Effector memory CD4-positive, alpha-beta T cell (primary cell): ENCODE results near the gene SORCS2.

ENCODE experiments used
- DNase-seq, 3 donors: peaks; one replicate each; pipeline ENCODE4 v3.0.0-alpha.2; 2020
- H3K27ac ChIP-seq: 2 replicates; pipeline ENCODE4 v1.7.0; 2013; ENCODE audit warnings: mild to moderate bottlenecking, low read length, moderate library complexity; ENCODE audit not compliant: insufficient read depth, poor library complexity, severe bottlenecking
- H3K27me3 ChIP-seq: replicated peaks from 2 replicates; pipeline ENCODE4 v1.7.0; 2013; ENCODE audit warnings: mild to moderate bottlenecking, low read length; ENCODE audit not compliant: insufficient read depth, control insufficient read depth, poor library complexity, severe bottlenecking
- H3K36me3 ChIP-seq: 2 replicates; pipeline ENCODE4 v1.7.0; 2013; ENCODE audit warnings: mild to moderate bottlenecking, low read length, moderate library complexity; ENCODE audit not compliant: control insufficient read depth, insufficient read depth
- H3K4me1 ChIP-seq: 2 replicates; pipeline ENCODE4 v1.7.0; 2013; ENCODE audit warnings: low read length, mild to moderate bottlenecking; ENCODE audit not compliant: control insufficient read depth, insufficient read depth, poor library complexity, severe bottlenecking
- H3K4me3 ChIP-seq: 2 replicates; pipeline ENCODE4 v1.7.0; 2013; ENCODE audit warnings: low read length, low read depth, mild to moderate bottlenecking; ENCODE audit not compliant: insufficient read depth, poor library complexity, severe bottlenecking
- H3K9me3 ChIP-seq: 2 replicates; pipeline ENCODE4 v1.7.0; 2013; ENCODE audit warnings: mild to moderate bottlenecking, low read length, moderate library complexity; ENCODE audit not compliant: control insufficient read depth

SORCS2 gene

GRCh38 chr4:7515390-7515902 lies 323.1 kb downstream of the SORCS2 start:
- no peak overlapping the region for H3K27ac ChIP-seq
- no peaks in the 10 kb centered on the region for H3K4me1 ChIP-seq
- H3K27me3 ChIP-seq: no peaks in the 10 kb centered on the region
- DNase-seq: no peak
- H3K4me3 ChIP-seq: no peak overlapping the region
- H3K36me3 ChIP-seq: no peaks in the 10 kb centered on the region
- H3K9me3 ChIP-seq: no peaks in the 10 kb centered on the region

DNA sequence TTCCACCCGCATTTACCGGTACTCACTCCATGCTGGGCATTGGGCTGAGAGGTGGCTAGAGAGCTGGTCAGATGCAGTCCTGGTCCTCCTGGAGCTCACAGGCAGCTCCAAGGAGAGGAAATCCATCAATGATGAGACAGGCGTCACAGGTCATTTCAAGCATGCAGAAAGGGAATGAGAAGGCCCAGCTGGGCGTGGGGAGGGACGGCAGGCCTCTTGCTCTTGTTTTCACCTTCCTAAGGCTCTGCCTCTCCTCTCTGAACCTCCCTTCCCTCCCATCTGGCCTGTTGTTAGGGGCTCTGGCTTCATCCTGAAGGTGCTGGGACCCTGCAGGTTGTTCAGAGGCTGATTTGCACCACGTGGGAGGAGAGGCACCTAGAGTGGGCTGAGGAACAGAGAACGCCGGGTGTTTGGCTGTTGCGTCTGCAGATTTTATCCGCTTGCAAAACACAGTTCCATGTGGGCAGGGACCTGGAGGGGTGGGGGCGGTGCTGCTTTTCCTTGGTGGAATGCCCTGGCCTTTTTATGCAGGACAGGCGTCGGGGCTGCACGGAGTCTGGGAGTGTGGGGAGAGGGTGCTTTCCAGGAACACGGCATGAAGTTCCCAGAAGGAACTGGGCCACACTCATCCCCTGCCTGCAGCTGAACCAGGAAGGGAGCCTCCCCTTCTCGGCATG lies 323.9 kb downstream of the SORCS2 start:
- Histone ChIP-seq H3K4me1 (no peaks in the 10 kb centered on the region), H3K36me3 (no peaks in the 10 kb centered on the region), H3K27me3 (no peaks in the 10 kb centered on the region), H3K4me3 (no peak overlapping the region), H3K9me3 (no peaks in the 10 kb centered on the region), H3K27ac (no peak overlapping the region)
- DNase-seq: no peak

DNA sequence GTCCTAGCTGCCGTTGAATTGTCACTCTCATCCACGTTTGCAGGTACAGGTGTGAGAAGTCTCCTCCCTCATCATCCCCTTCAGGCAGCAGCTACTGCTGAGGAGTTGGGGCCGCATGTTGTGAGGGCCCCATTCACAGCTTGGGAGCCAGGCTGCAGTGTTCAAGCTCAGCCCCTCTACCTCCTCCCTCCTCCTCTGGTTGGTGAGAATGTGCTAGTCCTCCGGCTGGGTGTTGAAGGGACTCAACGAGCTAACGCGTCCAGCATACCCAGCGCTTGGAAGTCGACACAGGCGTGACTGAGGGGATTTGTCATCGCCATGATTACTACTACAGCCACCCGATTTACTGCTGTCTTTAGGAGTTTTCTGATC lies 324.4 kb downstream of the SORCS2 start:
- H3K27ac ChIP-seq: no peak overlapping the region
- H3K27me3 ChIP-seq: no peaks in the 10 kb centered on the region
- H3K4me1 ChIP-seq: no peaks in the 10 kb centered on the region
- no peak overlapping the region for H3K4me3 ChIP-seq
- H3K36me3 ChIP-seq: no peaks in the 10 kb centered on the region
- H3K9me3 ChIP-seq: no peaks in the 10 kb centered on the region
- DNase-seq: no peak

DNA sequence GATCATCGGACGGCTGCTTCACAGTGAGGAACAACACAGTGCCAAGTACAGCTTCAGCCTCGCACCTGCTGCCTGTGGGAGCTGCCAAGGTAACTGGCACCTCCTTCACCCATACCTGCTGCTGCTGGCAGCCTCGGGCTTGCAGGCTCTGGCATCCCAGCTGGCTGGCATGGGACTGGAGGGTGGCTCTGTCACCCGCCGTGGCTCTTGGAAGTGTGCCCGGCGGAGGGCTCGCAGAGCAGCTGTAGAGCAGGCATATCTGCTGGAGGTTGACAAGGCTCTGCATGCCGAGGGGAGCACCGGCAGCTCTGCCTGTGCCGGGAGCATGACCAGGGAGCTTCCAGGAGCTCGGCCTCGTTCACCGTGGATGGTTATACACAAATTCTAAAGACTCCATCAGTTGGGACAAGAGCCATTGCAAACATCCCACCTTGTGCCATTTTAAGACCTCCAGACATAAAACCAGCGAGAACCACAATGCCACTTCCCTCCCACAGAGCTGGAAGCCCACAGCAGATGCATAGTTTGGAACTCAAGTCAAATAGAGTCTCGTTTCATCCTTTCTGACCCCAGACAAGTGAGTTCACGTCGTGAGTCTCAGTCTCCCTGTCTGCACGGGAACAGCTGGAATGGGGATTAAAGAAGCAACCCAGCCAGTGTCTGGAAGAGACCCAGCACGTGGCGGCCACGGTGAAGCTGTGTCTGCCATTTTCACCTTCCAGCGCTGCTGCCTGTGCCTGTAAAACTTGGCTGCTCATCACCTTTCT lies 326.7 kb downstream of the SORCS2 start:
- H3K4me1 ChIP-seq: no peaks in the 10 kb centered on the region
- H3K9me3 ChIP-seq: no peaks in the 10 kb centered on the region
- peaks cover 6% of the 10 kb centered on the region for H3K27me3 ChIP-seq
- H3K4me3 ChIP-seq: no peak overlapping the region
- no peak for DNase-seq
- H3K27ac ChIP-seq: no peak overlapping the region
- no peaks in the 10 kb centered on the region for H3K36me3 ChIP-seq

- DNase-seq: no peak
- no peak overlapping the region for H3K27ac ChIP-seq
- H3K4me3 ChIP-seq: no peak overlapping the region
- no peaks in the 10 kb centered on the region for H3K9me3 ChIP-seq
- no peaks in the 10 kb centered on the region for H3K4me1 ChIP-seq
- H3K27me3 ChIP-seq: peaks cover 10% of the 10 kb centered on the region
- H3K36me3 ChIP-seq: no peaks in the 10 kb centered on the region
These were observed 327.5 kb downstream of the SORCS2 start for GRCh38 chr4:7519638-7520376.

DNA sequence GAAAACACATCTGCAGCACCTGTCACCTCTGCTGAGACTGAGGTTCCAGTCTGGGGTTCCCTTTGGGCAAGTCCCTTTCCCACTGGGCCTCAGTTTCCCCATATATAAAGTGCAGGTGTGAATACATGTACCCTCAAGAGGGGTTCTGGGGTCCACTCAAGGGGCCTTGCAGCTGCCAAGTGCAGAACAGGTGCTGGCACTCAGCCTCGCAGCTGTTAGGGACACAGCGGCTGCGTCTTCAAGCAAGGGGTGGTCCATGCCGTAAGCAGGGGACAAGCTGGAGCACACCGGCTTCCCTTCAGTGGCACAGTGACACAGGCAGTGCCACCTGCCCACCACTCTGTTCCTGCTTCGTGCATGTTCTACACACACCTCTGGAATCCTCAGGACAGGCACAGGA lies 329.3 kb downstream of the SORCS2 start:
- no peaks in the 10 kb centered on the region for H3K9me3 ChIP-seq
- no peaks in the 10 kb centered on the region for H3K36me3 ChIP-seq
- no peak for DNase-seq
- peaks cover 12% of the 10 kb centered on the region for H3K27me3 ChIP-seq
- no peak overlapping the region for H3K27ac ChIP-seq
- no peak overlapping the region for H3K4me3 ChIP-seq
- no peaks in the 10 kb centered on the region for H3K4me1 ChIP-seq

DNA sequence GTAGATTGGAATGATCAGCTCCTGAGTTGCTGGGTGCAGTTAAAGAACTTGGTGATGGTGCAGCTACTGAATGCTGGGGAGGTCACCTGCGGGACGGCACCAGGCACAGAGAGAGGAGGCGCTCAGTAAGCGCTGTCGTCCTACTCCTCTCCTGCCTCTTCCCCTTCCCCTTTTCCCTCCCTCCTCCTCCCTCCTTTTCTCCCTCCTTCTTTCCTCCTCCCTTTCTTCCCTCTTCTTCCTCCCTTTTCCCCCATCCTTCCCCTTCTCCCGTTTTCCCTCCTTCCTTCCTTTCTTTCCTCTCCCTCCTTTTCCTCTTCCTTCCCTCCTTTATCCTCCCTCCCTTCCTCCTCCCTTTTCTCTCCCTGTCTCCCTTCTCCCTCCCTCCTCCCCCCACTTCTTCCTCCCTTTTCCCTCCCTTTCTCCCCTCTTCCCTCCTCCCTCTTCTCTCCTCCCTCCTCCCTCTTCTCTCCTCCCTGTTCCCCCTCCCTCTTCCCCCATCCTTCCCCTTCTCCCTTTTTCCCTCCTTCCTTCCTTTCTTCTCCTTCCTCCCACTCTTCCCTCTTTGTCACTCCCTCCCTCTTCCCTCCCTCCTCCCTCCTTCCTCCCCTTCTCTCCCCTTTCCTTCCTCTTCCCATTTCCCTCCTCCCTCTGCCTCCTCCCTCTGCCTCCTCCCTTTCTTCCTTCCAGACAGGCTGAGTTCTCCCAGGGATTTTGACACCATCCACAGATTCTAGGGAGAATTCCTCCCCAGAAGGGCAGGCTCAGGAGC lies 330.3 kb downstream of the SORCS2 start:
- no peaks in the 10 kb centered on the region for H3K9me3 ChIP-seq
- no peaks in the 10 kb centered on the region for H3K36me3 ChIP-seq
- H3K27me3 ChIP-seq: peaks cover 12% of the 10 kb centered on the region
- DNase-seq: no peak
- no peak overlapping the region for H3K4me3 ChIP-seq
- no peak overlapping the region for H3K27ac ChIP-seq
- no peaks in the 10 kb centered on the region for H3K4me1 ChIP-seq

DNA sequence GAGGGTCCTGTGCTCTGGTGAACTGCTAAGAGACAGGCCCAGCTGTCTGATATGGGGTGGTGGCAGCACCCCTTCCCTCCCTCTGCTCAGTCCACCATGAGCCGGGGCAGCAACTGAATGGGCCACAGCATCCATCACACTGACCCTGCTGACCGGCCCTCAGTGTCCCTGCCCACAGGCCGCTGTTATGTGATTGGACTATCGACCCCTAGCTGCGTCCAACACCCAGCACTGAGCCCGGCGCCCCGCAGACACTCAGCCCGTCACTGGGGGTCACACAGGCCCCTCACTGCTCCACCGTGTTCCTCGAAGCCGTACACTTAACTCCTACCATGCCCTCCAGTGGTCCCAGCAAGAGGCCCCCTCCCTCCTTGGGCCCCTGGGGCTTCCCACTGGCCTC lies 331.2 kb downstream of the SORCS2 start:
- Histone ChIP-seq H3K9me3 (no peaks in the 10 kb centered on the region), H3K36me3 (no peaks in the 10 kb centered on the region), H3K4me1 (no peaks in the 10 kb centered on the region), H3K27ac (no peak overlapping the region), H3K4me3 (no peak overlapping the region), H3K27me3 (peaks cover 12% of the 10 kb centered on the region)
- DNase-seq: no peak

DNA sequence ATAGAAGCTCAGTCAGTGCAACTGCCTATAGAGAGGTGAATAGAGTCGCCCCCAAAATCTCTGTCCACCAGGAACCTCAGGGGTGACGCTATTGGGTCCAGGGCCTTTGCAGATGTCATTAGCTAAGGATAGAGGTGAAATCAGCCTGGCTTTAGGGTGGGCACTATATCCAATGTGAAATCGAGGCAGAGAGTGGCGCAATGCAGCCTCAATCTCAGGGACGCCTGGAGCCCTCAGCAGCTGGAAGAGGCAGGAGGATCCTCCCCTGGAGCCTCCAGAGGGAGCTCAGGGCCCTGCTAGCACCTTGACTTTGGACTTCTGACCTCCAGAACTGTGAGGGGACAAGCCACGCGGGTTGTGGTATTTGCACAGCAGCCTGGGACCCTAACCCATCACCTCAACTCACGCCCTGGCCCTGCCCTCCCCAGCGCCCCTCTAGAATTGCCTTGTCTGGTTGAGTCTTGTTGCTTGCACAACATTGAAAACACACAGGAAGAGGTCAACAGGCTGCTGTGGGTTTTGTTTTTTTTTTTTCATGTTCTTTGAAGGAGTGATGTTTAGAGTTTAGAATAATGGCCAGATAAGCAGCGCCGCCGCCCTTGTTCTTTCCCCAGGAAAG lies 331.8 kb downstream of the SORCS2 start:
- Histone ChIP-seq H3K27me3 (peaks cover 12% of the 10 kb centered on the region), H3K9me3 (no peaks in the 10 kb centered on the region), H3K27ac (no peak overlapping the region), H3K4me1 (no peaks in the 10 kb centered on the region), H3K36me3 (no peaks in the 10 kb centered on the region), H3K4me3 (no peak overlapping the region)
- no peak for DNase-seq
